CD1c-positive myeloid dendritic cell (primary cell): Measurements from ENCODE around the gene INSR.
"Not testable (repeated sequence)": the region's sequence is repeated elsewhere in the genome, so short reads cannot be mapped to it uniquely, and the experiment has no call there.

Experiments used
- DNase-seq: peaks from one replicate; pipeline ENCODE4 v3.0.0-alpha.2; 2016; ENCODE audit errors: extremely low spot score

The INSR gene

DNA sequence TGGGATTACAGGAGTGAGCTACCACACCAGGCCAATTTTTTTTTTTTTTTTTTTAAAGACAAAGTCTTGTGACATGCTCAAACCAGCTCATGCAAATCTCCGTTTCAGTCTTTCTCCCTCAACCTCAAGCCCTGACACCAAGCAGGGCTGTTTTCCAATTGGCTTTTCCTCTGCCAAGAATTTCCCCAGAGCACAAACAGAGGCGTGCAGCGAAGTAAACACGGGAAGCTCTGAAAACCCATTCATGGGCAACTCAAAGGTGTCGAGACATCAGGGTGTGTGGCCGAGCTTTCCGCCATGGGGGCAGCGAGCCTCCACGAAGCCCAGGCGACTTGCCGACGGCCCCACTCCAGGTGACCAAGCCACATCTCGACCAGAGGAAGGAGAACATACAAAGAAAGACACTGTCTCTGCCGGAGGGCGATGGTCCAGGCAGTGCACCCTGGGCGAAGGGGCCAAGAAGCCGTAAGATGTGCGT lies 70.0 kb downstream of the INSR start:
- DNase-seq = no peak

DNA sequence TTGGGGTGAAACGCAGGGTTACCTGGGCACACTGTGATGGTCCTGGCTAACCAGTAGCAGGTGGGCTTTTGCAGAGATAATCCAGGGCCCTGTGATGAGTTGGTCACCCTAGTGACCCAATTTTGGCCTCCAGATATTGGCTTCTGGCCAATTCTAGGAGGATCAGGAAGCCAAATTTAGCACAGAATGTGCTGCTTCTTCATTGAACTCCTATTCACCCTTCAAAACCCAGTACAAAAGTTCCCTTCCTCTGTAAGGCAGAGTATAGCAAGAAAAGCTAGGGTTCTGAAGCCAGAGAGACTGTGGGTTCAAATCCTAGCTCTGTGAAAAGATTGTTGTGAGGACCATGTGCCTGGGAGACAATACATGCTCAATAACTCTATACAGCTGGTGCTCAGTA lies 70.8 kb downstream of the INSR start:
- no peak for DNase-seq

DNA sequence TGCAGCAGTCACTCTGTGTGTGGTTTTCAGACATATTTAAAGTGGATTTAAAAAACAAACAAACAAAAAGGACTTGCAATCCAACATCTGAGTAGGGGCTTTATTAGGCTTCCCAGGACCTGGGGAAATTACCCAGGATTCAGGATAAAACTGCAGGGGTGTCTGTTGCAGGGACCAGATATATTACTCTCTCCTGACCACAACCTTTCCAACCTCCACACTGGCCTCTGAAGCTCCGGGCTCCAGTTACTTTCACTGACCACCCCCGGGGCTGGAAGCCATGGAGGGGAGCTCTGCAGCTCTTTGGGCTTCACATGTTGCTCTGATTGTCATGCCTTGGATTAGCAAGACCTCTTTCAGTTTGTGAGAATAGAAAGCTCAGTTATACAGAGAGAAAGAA lies 75.2 kb downstream of the INSR start:
- DNase-seq = no peak

DNA sequence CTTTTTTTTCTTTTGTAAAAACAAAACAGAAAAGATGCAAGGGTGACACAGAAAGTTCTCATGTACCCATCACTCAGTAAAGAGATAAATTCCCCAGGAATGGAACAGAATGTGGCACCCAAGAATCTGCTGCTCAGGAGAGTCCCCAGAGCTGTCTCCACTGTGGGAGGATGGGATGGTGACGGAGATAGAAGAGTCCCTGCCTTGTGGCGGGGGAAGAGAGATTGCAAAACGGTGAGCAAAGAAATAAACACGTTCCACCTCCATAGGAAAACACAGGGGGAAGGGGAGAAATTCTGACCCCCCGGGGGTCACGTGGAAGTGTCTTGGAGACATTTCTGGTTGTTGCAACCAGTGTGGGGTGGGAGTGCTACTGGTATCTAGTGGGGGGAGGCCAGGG lies 76.4 kb downstream of the INSR start:
- no peak for DNase-seq

DNA sequence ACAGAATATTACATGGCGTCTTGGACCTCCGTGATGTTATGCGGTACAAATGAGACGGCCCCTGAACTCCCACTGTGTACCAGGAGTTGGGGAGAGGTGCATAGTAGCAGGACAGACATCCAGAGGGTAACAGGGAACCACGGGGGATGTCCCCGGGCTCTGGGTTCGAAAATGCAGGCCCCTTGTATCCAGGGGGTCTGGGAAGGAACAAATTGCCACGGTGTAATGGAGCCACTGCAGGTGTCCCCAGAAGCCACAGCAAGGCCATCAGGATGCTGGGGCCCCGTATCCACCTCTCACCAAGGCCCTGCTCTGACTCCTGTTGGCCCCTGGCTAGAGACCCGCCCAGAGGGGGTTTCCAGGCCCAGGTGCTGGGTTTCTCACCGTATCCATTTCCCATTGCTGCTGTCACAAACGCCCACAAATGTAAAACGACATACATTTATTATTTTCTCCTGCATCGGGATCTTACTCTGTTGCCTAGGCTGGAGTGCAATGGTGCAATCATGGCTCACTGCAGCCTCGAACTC lies 77.8 kb downstream of the INSR start:
- DNase-seq = no peak

DNA sequence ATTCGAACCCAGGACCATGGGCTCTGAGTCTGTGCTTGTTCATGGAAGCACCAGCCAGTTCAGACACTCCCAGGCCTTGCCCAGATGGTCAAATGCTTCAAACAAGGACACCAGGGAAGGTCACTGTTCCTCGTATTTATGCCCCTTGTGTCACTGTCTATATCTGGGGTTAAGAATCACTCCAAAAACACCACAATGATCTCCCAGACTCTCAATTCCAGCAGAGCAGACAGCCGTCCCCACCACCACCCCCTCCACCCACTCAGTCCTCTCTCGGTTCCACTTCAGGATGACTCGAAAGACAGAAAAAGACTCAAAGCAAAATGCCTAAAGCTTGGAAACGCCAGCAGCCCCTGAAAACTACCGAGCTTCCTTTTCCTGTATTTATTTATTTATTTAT lies 79.0 kb downstream of the INSR start:
- peak; percentile 89 for DNase-seq

DNA sequence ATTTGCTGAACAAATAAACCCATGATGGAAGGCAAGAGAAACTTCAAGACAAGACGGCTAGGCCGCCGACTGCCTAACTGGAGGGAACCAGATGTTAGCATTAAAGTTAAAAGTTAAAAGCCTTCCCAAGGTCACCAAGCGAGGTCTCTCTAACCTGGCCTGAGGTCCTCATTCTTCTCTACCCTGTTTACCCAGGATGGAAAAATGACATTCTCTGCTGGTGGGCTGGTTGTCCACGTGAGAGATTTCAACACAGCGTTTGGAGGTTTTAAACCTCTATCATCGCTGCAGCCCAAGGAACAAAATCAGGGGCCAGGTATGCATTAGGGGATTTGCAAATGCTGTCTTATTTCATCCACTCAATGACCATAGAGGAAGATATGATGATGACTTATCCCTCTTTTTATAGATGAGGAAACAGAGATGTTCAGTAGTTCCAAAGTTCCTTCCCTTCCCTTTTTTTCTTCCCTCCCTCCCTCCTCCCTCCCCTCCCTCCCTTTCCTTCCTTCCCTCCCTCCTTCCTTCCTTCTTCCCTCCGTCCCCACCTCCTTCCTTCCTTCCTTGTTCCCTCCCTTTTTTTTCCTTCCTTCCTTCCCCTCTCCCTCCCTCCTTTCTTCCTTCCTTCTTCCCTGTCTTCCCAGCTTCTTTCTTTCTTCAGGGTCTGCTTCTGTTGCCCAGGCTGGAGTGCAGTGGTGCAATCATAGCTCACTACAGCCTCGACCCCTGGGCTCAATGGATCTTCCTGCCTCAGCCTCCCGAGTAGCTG lies 79.7 kb downstream of the INSR start:
- no peak for DNase-seq

DNA sequence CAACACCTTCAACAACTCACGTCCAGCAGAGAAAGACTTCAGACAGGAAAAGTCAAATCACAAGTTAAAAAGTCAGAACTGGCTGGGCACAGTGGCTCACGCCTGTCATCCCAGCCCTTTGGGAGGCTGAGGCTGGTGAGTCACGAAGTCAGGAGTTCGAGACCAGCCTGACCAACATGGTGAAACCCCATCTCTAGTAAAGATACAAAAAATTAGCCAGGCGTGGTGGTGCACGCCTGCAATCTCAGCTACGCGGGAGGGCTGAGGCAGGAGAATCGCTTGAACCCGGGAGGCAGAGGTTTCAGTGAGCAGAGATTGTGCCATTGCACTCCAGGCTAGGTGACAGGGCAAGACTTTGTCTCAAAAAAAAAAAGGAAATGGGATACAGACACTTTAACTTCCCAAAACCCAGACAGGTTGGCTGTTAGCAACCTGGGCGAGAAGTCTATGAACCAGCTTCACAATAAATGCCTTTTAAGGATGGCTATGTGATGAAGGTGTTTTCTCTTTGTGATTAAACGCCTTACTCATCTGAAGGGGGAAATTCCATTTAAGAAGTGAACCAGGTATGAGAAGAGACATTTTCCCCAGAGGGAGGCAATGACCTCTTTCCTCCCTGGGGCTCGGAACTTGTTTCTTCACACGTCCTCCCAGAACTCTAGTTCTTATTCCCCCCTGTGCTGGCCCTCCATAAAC lies 80.4 kb downstream of the INSR start:
- DNase-seq = peak; percentile 20

DNA sequence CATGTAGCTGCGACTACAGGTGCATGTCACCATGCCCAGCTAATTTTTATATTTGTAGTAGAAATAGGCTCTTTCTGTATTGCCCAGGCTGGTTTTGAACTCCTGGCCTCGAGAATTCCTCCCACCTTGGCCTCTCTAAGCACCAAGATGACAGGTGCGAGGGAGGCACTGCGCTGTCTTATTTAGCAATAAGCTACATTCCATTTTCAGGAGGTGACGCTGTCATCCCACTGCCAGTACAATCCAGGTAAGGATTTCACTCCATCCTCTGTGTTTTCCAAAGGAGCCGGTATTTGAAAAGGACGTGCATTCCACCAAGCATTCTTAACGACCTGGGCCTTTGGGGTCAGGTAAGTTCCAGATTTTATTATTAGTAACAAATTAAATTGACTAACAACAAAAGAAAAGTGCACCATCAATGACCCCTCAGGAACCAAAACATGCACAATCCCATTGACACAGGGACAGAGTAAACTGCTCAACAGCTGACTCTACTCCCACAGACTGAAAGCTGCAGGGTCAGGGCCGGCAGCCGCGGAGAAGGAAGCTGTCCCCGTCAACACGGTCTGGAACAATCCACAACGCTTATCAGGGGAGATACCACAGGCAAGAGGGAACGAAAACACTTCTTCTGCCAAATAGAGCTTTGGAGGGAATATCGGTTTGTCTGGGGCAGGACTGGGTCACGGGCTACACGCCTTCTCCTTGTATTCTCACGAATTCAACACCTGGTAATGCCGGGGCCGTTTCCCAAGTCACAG lies 82.8 kb downstream of the INSR start:
- no peak for DNase-seq

DNA sequence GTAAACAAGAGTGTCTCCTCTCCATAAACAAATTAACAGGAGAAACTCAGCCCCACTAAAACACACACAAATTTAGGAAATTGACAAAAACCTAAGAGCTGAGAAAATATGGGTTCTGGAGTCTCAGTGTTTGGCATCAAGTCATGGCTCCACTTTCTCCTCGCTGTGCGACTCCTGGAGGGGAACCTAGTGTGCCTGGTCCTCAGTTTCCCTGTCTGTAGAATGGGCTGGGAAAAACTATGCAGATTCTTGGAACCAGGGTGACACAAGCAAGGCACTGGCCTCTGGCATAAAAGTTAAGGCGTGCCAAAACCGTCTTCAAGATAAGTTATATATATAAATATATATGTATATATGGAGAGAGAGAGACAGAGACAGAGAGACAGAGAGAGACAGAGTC lies 83.9 kb downstream of the INSR start:
- no peak for DNase-seq

DNA sequence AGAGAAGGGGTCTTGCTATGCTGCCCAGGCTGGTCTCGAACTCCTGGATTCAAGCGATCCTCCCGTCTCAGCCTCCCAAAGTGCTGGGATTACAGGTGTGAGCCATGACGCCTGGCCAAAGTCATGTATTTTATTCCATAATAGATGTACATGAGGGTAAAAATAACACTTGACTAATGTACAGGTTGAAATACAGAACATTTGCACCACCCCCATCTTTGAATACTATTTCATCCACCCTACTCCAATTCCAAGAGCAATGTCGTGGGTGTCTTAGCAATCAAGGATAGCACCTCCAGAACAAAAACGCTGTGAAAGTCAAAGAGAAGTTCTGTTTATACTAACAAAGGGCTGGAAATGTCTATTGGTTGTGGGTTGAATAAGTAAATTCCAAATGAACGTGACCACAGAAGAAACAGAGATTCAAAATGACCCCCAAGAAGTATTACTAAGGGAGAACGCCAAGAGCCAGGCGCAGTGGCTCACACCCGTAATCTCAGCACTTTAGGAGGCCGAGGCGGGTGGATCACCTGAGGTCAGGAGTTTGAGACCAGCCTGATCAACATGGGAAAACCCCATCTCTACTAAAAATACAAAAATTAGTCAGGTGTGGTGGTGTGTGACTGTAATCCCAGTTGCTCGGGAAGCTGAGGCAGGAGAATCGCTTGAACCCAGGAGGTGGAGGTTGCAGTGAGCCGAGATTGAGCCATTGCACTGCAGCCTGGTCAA lies 84.5 kb downstream of the INSR start:
- DNase-seq = not testable (repeated sequence)

DNA sequence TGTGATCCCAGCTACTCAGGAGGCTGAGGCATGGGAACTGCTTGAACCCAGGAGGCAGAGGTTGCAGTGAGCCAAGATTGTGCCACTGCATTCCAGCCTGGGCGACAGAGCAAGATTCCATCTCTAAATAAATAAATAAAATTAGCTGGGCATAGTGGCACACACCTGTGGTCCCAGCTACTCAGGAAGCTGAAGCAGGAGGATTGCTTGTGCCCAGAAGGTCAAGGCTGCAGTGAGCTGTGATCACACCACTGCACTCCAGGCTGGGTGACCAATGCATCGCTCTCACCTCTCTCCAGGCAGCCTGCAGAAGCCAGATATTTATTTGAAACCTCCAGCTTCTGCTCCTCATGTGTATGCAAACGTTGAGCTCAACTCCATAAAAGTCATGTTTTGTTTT lies 85.2 kb downstream of the INSR start:
- not testable (repeated sequence) for DNase-seq

DNA sequence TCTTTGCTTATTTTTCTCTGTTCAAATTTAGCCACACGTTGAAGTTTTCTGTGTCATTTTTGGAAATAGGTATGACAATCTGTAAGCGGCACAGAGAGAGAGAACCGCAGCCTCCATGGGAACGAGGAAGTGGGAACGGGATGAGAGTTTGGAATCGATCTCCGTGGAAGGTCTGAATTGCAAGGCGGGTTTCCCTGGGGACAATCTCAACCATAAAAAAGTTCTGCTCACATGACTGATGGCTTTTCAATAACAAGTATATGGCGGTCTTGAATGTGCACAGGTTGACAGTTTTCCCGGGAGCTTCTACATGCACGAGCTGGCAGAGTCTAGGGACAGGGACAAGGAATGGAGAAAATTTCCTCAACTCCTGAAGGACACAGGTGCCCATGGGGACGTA lies 90.9 kb downstream of the INSR start:
- DNase-seq = no peak

DNA sequence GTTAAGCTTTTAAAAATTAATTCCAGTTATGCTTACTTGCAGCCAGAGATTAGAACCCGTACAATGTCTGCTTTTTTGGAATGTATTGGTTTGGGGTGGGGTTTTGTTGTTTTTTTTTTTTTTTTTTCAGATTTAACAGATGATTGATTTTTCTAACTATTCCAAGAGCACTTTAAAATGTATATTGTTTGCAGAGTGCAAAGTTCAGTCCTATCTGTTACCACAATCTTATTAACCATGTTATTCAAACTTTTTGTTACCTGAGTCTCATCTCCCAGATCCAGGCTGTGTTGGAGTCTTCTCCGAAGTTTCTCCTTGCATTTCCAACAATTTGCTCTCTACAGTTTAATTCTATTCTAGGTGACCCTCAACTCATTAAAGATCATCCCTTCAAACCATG lies 91.3 kb downstream of the INSR start:
- no peak for DNase-seq

DNA sequence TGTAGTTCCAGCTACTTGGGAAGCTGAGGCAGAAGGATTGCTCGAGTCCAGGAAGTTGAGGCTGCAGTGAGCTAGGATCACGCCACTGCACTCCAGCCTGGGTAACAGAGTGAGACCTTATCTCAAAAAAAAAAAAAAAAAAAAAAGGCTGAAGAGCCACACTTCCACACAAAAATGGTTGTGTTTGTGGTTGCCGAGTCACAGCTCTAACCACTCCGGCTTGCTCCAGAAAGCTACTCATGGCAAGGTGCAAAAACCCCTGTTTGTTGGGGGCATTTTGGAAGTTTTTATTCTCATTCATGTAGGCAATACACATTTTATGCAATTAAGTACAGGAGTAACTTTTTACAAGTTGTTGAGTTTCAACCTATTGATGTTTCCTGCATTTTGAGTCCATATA lies 93.5 kb downstream of the INSR start:
- no peak for DNase-seq

DNA sequence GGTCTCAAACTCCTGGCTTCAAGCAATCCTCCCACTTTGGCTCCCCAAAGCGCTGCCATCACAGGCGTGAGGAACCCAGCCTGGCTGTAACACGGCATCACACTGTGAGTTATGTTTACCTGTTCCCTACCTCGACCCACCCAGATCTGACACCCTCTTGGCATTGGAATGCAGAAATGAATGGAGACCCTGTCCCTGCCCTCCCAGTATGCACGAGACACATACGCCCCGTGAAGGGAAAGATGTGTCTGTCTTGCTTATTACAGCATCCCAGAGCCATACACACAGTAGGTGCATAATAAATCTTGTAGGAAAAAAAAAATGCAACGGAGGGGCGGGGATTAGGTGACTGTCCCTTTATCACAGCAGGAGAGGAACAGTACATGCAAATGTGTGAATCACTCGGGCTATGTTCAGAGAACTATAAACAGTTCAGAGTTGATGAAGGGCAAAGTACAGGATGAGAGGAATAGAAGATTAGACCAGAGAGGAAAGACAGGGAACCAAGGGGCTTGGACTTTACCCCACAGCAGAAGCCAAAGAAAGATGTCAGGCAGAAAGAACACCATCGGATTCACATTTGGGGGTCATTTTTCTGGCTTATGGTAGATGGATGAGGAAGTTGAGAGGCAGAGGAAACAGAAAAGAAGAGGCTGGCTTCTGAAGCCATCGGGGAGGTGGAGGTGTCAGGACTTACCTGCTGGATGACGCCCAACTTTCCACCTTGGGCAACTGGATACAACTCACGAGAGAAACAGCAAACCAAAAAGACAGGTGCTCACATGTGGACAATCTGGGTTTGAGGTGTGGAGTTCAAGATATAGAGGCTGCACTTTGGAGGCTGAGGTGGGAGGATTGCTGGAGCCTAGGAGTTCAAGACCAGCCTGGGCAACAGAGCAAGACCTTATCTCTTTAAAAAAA lies 94.3 kb downstream of the INSR start:
- no peak for DNase-seq

DNA sequence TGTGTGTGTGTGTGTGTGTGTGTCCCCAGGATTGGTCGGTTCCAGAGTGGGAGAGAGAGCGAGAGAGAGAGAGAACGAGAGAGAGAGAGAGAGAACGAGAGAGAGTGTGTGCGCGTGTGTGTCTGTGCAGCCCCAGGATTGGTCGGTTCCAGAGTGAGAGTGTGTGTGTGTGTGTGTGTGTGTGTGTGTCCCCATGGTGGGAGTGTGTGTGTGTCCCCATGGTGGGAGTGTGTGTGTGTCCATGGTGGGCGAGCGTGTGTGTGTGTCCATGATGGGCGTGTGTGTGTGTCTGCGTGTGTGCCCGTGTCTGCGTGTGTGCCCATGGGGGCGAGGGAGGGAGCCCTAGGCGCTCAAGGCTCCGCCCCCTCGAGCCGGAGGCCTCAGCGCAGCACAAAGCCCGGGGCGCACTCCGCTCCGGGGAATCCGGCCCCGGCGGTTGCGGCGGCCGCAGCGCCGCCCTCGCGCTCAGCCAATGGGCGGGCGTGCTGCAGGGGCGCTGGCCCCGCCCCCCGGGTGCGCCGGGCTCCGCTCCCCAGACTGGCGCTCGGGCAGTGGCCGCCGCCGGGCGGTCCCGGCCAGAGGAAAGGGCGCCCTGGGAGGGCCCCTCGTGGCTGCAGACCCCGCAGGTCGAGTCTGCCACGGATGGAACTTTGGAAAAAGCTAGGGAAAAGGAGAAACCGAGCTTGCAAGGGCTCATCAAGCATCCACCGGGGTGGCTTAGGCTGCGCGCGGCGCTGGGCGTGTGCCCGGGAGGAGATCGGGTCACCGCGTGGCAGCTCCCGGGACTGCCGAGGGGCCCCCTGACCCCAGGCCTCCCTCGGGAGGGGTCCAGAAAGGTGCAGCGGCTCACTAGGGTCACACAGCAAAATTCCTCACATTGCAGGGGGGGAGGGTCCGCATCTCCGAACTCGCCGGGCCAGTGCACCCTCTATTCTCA lies 96.2 kb downstream of the INSR start:
- peak; percentile 98 for DNase-seq

DNA sequence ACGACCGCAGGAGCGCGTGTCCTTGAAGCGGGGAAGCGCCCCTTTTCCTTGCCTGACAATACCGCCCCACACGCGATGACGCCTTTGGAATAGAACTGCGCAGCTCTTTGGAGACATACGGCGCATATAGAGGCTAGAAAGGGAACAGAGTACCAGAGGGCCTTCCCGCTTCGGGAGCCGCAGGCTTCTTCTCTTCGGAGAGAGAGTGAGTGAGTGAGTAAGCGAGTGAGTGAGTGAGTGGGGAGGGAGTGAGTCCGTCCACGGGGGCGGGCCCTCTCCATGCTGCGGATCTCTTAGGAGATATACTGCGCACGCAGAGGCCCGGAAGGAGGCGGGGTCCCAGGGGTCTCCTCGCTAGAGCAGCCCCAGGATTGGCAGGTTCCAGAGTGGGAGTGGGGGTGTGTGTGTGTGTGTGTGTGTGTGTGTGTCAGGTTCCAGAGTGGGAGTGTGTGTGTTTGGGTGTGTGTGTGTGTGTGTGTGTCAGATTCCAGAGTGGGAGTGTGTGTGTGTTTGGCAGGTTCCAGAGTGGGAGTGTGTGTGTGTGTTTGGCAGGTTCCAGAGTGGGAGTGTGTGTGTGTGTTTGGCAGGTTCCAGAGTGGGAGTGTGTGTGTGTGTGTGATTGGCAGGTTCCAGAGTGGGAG lies 97.0 kb downstream of the INSR start:
- peak; percentile 91 for DNase-seq

DNA sequence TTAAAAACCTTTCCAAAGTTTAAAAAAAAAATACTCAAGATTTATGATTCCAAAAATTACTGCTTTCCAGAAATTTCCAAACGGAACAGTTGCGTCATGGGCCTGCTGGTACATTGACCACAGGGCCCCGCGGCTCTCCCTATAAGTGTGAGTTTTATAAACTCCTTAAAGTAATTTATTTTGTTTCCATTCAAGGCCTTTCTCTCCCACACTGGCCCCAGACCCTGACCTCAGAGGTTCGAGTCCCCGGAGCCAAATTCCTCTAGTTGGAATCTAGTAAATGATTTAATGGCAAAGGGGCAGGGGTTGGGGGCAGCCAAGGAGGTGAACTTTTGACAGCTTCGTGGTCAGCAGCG lies 97.5 kb downstream of the INSR start:
- no peak for DNase-seq
